Measurements from ENCODE around the gene PRAF2.

Gene PRAF2

DNA sequence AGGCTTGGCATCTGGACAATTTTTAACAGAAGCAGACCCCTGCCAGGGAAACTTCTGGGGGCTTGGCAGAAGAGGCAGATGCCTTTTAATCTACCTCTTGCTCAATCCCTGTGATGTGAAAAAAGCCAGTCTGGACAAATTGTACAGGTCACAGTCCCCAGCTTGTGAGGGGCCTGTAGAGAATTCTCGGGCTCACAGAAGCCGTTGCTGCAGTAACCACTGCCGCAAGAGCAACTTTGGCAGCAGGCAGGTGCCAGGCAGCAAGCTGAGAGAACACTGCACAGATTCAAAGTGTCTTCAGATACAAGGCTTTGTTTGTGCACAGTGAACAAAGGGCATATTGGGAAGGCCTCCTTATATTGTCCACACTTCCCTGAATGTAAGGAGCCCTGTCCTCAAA lies 38.0 kb upstream of the PRAF2 start:
- H3K9me3 ChIP-seq (replicated peaks; ENCODE audit: insufficient read depth, low read length), result no peaks in the 10 kb centered on the region
- no peak for DNase-seq
- no peaks in the 10 kb centered on the region for H3K79me2 ChIP-seq (ENCODE audit: low read length)
- no peaks in the 10 kb centered on the region for H3F3A ChIP-seq (ENCODE audit: insufficient read depth, low read length)
- H3K4me1 ChIP-seq (ENCODE audit: low read length), result no peaks in the 10 kb centered on the region
- no peaks in the 10 kb centered on the region for H3K9me2 ChIP-seq (replicated peaks; ENCODE audit: insufficient read depth, low read length)
- H3K9ac ChIP-seq (ENCODE audit: low read length), result no peak overlapping the region
- no peak overlapping the region for H3K27ac ChIP-seq (ENCODE audit: low read length)
- H3K4me3 ChIP-seq (ENCODE audit: low read length), result no peak overlapping the region
- TF ChIP-seq, protein P1, sequence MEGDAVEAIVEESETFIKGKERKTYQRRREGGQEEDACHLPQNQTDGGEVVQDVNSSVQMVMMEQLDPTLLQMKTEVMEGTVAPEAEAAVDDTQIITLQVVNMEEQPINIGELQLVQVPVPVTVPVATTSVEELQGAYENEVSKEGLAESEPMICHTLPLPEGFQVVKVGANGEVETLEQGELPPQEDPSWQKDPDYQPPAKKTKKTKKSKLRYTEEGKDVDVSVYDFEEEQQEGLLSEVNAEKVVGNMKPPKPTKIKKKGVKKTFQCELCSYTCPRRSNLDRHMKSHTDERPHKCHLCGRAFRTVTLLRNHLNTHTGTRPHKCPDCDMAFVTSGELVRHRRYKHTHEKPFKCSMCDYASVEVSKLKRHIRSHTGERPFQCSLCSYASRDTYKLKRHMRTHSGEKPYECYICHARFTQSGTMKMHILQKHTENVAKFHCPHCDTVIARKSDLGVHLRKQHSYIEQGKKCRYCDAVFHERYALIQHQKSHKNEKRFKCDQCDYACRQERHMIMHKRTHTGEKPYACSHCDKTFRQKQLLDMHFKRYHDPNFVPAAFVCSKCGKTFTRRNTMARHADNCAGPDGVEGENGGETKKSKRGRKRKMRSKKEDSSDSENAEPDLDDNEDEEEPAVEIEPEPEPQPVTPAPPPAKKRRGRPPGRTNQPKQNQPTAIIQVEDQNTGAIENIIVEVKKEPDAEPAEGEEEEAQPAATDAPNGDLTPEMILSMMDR (IDR thresholded peaks at IDR 0.05; ENCODE audit: low read length), result no peak
- TF ChIP-seq EZH2 (optimal IDR thresholded peaks at IDR 0.05; ENCODE audit: low read depth, low read length) (no peak), EZH2phosphoT487 (IDR thresholded peaks at IDR 0.05; ENCODE audit: low read length) (no peak)
- no peak overlapping the region for H2AFZ ChIP-seq (ENCODE audit: low read length)
- H4K20me1 ChIP-seq (ENCODE audit: insufficient read depth, low read length), result no peaks in the 10 kb centered on the region
- H3K4me2 ChIP-seq (ENCODE audit: low read depth, low read length), result no peak overlapping the region
- H3K36me3 ChIP-seq (replicated peaks; ENCODE audit: insufficient read depth, low read length), result no peaks in the 10 kb centered on the region
- H3K27me3 ChIP-seq (replicated peaks; ENCODE audit: insufficient read depth, low read length), result no peaks in the 10 kb centered on the region

DNA sequence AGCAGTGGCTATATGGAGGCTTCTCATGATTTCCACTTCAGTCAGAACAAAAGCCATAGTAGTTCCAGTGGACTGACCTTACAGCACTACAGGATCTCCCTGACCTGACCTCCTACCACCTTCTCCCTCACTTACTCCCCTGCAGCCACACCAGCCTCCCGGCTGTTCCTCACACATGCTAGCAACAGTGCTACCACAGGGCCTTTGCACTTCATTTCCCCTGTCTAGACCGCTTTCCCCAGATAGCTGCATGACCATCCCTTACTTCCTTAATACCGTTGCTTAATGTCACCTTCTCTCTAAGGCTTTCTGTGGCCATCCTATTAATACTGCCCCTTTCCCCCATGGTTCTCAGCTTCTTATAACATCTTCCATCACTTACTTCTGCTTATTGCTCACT lies 36.6 kb upstream of the PRAF2 start:
- Histone ChIP-seq H2AFZ (ENCODE audit: low read length) (no peak overlapping the region), H3K27me3 (replicated peaks; ENCODE audit: insufficient read depth, low read length) (no peaks in the 10 kb centered on the region), H3K27ac (ENCODE audit: low read length) (no peak overlapping the region), H3K79me2 (ENCODE audit: low read length) (no peaks in the 10 kb centered on the region), H3K36me3 (replicated peaks; ENCODE audit: insufficient read depth, low read length) (no peaks in the 10 kb centered on the region), H3K9me3 (replicated peaks; ENCODE audit: insufficient read depth, low read length) (no peaks in the 10 kb centered on the region), H4K20me1 (ENCODE audit: insufficient read depth, low read length) (no peaks in the 10 kb centered on the region), H3K9ac (ENCODE audit: low read length) (no peak overlapping the region), H3F3A (ENCODE audit: insufficient read depth, low read length) (no peaks in the 10 kb centered on the region), H3K9me2 (replicated peaks; ENCODE audit: insufficient read depth, low read length) (no peaks in the 10 kb centered on the region), H3K4me1 (ENCODE audit: low read length) (no peaks in the 10 kb centered on the region), H3K4me3 (ENCODE audit: low read length) (no peak overlapping the region), H3K4me2 (ENCODE audit: low read depth, low read length) (no peak overlapping the region)
- no peak for TF ChIP-seq EZH2phosphoT487 (IDR thresholded peaks at IDR 0.05; ENCODE audit: low read length)
- TF ChIP-seq, protein P1 (IDR thresholded peaks at IDR 0.05; ENCODE audit: low read length), result no peak
- TF ChIP-seq EZH2 (optimal IDR thresholded peaks at IDR 0.05; ENCODE audit: low read depth, low read length), result no peak
- DNase-seq, result no peak

DNA sequence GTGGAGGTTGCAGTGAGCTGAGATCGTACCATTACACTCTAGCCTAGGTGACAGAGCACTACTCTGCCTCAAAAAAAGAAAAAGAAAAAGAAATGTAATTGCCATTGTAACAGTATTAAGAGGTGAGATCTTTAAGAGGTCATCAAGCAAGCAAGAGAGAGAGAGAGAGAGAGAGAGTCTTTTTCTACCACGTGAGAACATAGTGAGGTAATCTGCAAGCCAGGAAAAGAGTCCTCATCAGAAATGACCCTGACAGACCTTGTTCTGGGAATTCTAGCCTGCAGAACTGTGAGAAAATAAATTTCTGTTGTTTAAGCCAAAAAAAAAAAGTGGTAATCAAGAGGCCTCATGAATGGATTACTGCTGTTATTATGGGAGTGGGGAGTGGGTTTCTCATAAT lies 34.8 kb upstream of the PRAF2 start:
- no peak overlapping the region for H2AFZ ChIP-seq (ENCODE audit: low read length)
- H3K9me2 ChIP-seq (replicated peaks; ENCODE audit: insufficient read depth, low read length), result no peaks in the 10 kb centered on the region
- H3K9me3 ChIP-seq (replicated peaks; ENCODE audit: insufficient read depth, low read length), result no peaks in the 10 kb centered on the region
- no peaks in the 10 kb centered on the region for H4K20me1 ChIP-seq (ENCODE audit: insufficient read depth, low read length)
- no peaks in the 10 kb centered on the region for H3F3A ChIP-seq (ENCODE audit: insufficient read depth, low read length)
- no peaks in the 10 kb centered on the region for H3K36me3 ChIP-seq (replicated peaks; ENCODE audit: insufficient read depth, low read length)
- H3K4me3 ChIP-seq (ENCODE audit: low read length), result no peak overlapping the region
- no peak overlapping the region for H3K27ac ChIP-seq (ENCODE audit: low read length)
- H3K9ac ChIP-seq (ENCODE audit: low read length), result no peak overlapping the region
- no peaks in the 10 kb centered on the region for H3K4me1 ChIP-seq (ENCODE audit: low read length)
- no peaks in the 10 kb centered on the region for H3K27me3 ChIP-seq (replicated peaks; ENCODE audit: insufficient read depth, low read length)
- no peak for DNase-seq
- no peak for TF ChIP-seq EZH2phosphoT487 (IDR thresholded peaks at IDR 0.05; ENCODE audit: low read length)
- no peak for TF ChIP-seq EZH2 (optimal IDR thresholded peaks at IDR 0.05; ENCODE audit: low read depth, low read length)
- TF ChIP-seq, protein P1 (IDR thresholded peaks at IDR 0.05; ENCODE audit: low read length), result no peak
- no peaks in the 10 kb centered on the region for H3K79me2 ChIP-seq (ENCODE audit: low read length)
- no peak overlapping the region for H3K4me2 ChIP-seq (ENCODE audit: low read depth, low read length)
